ENCODE results near the gene FOXS1.

Gene FOXS1

DNA sequence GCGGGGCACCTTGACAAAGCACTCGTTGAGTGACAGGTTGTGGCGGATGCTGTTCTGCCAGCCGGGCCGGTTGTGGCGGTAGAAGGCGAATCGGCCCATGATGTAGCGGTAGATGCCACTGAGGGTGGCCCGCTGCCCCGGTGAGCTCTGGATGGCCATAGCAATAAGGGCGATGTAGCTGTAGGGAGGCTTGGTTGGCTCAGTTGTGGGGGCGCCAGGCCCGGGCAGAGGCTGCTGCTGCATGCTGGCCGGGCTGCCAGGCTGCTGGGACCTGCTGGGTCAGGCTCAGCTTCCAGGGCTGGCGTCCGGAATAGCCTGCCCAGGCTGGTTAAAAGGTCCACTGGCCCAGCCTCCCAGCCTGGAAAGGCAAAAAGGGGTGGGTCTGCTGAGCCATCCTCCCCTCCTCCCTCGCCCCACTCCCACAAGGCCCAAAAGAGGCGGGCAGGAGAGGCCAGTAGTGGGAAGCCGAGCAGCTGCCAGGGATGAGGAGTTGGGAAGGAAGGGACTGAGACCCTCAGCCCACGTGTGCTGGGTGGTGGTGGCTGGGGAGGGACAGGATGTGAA lies at the start of gene FOXS1:
FOXS1 (minus strand) TSS at position 305 of the 564 bp plus-strand sequence; CDS start at position 243, 62 bp downstream.
- DNase-seq (ENCODE audit: low read depth) = no peak

DNA sequence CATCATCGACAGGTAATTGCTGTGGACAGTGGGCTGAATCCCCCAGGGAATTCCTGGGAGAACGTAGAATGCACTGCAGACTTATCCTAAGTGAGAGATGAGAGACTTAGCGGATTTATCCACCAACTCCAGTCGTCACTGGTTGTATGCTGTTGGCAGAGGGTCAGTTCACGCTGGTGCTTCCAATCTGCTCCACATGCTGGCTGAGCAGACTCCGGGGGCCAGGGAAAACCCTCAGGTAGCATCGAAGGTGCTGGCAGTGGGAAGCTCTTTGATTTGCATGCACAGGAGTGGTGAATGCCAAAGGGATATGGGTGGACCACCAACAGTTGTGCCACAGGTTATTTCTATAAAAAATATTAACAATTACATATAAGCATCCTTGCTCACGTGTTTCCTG lies 45.2 kb upstream of the FOXS1 start:
- no peak for DNase-seq (ENCODE audit: low read depth)

DNA sequence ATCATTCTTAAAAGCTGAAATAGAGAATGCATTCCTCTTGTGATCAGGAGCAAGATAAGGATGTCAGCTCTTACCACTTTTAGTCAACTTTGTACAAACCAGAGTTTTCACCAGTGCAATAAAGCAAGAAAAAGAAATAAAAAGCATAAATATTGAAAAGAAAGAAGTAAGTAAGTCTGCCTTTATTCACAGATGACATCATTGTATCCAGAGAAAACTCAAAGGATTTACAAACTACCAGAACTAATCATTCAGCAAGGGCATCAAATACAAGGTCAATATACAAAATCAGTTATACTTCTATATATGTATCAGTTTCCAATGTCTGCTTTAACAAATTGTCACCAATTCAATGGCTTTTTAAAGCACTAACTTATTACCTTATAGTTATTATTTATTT lies 38.4 kb upstream of the FOXS1 start:
- no peak for DNase-seq (ENCODE audit: low read depth)

DNA sequence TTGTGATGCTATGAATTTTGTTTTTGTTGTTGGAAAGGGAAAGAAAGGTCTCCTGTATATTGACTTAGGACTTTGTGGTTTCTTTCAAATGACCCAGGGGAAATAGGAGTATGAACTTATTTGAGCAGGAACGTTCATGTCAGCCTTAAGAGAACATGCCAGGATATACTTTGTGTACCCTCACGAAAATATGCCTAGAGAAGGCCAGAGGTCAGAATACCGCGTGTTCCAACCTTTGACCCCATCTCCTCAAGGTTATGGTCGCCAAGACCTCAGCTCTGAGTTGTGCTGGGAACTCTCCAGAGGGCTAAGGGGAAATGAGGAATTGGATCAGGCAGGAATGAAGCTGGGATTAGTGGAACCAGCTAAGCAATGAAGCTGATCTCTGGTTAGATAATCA lies 36.5 kb upstream of the FOXS1 start:
- no peak for DNase-seq (ENCODE audit: low read depth)

DNA sequence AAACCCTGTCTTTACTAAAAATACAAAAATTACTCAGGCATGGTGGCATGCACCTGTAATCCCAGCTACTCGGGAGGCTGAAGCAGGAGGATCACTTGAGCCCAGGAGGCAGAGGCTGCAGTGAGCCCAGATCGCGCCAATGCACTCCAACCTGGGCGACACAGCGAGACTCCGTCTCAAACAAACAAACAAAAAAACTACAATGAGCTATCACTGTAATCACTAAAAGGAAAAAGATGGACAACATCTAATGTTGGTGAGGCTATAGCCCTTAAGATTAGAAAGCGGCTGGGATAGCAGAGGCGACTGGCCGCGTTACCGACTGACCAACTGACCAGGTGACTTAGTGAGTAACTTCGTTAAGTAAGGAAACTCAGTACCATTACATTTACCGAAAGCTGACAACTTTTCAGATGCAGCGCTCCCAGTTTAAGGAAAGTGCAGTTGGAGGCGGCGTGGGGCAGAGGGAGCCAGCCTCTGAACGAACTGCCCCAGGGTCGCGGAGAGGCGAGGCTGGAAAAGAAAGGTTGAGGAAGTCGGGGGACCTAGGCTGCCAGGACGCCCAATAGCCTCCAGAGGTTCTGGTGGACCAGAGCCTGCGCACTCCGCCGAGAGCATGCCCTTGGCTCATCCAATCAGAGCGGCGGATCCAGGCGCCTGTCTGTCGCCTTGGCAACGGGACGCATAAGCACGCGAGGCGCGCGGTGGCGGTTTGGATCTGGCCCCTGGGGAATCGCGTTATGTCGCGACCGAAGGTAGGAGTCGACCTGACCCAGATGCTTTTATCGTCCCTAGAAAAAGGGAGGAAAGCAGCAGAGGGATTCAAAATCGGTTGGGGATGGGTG lies 34.0 kb upstream of the FOXS1 start:
- DNase-seq (ENCODE audit: low read depth) = peak; percentile 78

DNA sequence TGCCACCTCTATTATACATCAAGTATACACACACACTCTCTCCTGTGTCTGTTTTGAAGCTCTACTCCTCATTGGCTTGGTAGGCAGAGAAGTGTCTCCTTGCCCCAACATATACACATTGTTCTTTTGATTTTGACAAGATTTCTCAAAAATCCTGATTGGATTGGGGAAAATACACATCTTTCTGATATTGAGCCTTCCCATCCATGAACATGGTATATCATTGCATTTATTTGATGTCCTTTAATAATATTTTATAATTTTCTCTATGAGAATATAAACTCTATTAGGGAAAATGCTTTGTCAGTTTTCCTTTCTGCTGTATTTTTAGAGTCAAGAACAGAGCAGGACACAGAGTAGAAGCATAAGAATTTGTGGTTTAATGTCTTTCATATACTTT lies 32.3 kb upstream of the FOXS1 start:
- no peak for DNase-seq (ENCODE audit: low read depth)

DNA sequence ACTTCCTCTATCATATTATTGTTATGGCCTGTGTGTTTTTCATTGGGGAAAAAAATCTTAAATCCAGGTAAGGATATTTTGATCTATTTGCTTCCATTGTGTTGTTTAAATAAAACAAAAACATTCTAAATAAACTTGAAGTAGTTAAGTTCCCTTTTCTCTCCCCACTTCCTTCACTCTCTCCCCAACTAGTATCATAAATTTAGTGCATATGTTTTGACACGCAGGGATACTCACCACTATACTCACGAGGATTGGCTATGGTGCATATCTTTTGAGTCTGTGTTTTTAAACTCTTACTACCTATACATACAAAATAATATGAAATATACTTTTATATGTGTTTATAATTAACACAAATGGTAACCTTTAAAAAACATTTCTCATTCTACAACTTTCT lies 30.3 kb upstream of the FOXS1 start:
- DNase-seq (ENCODE audit: low read depth) = no peak

DNA sequence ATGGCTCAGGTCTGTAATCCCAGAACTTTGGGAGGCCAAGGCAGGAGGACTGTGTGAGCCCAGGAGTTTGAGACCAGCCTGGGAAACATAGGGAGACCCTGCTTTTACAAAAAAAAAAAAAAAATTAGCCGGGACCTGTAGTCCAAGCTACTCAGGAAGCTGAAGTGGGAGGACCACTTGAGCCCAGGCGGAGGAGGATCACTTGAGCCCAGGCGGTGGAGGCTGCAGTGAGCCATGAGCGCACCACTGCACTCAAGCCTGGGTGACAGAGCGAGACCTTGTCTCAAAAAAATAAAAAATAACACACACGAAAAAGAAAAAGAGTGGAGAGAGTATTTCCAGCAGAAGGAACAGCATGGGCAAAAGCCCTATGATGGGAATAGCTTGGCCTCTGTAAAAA lies 27.0 kb upstream of the FOXS1 start:
- DNase-seq (ENCODE audit: low read depth) = no peak

DNA sequence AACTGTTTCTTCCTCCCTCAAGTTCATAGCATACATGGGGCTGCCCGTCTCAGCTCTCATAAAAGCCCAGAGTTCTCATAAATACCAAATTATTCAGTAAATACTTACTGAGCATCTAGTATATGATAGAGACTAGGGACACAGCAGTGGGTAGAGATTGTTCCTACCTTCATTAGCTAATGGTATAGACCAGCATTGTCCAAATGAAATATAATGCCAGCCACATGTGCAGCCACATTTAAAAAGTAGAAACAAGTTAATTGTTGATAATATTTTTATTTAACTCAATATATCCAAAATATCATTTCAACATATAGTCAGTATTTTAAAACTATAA lies 26.2 kb upstream of the FOXS1 start:
- no peak for DNase-seq (ENCODE audit: low read depth)

DNA sequence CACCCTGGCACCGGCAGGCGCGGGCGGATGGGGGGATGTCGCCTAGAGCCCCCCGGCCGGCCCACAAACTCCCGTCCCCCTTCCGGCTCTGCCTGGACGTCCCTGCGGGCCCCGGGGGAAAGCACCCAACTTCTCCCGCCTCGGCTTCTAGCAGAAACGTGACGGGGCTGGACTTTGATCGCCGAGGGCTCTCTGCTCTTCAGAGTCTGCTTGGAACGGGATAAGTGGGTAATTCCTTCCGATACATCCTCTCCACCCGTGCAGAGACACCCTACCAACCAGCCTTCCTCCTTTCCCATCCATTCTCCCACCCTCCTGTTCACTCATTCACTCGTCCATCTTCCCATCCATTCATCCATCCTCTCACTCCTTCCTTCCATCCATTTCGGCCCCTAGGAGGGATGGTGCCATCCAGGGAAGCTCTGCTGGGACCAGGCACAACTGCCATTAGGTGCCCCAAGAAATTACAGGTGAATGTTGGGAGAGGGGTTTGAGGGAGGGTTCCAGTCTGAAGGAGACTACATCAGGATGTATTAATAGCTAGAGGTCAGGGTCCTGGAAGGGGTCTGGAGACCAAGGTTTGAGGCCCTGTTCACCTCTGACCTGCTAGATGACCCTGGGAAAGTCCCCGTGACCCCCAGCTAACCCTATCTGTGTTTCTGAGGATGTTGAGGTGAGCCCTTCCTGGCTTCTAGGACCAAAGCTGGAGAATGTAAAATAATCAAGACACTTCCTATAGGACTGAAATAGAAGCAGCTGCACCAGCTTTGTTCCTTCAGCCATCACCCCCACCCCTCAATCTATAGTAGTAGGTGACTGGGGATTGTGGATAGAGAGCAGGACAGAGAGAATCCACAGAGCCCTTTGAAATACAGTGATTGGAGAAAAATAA lies 25.6 kb upstream of the FOXS1 start:
- DNase-seq (ENCODE audit: low read depth) = no peak

DNA sequence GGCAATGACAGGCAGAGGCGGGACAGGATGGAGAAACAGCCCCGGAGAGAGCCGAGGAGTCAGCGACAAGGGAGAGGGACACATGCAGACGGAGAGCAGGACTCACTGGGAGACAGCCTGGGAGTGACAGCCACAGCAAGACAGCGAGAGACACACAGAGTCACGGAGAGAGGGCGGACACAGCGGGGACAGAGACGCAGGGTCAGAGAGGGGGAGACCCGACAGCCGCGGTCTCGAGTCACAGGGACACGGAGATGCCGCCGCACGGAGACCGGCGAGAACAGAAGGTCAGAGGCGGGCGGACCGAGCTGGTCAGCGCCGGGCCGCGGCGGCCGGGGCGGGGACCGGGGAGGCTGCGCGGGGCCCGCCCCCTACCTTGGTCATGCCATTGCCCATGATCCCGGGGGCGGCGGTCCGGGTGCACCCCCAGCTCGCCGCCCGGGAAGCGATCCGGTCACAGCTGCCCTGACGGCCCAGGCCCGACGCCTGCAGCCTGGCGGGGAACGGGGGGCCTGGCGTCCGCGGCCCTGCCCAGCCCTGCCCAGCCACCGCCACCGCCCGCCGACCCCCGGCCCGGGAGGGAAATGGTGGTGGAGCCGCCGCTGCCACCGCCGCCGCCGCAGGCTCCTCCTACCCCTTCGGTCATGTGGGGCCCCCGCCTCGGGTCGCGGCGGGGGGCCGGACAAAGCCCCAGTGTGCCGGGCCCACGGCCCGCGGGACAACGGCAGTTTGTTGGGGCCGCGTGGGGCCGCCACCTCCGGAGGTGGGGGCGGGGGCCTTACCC lies 24.7 kb upstream of the FOXS1 start, which contains the start of the genes DUSP15 and TTLL9:
DUSP15 (minus strand) TSS at position 586 of the 784 bp plus-strand sequence; CDS start at position 396, 190 bp downstream.
TTLL9 (plus strand) TSS at position 693 of the 784 bp plus-strand sequence. CDS start 493 bp downstream, outside the sequence.
- no peak for DNase-seq (ENCODE audit: low read depth)

DNA sequence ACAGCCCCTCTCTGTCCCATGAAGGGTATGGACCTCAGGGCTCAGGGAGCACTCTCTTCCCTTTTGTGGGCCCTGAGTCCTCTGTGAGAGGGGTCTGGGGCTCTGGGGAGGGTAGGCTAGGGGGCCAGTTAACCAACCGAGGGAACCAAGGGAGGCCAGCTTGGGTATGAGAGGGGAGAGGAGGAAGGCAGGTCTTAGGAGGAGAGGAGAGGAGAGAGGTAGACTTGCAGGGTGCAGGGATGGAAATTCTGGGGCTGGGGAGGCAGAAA lies 24.2 kb upstream of the FOXS1 start:
- DNase-seq (ENCODE audit: low read depth) = no peak

DNA sequence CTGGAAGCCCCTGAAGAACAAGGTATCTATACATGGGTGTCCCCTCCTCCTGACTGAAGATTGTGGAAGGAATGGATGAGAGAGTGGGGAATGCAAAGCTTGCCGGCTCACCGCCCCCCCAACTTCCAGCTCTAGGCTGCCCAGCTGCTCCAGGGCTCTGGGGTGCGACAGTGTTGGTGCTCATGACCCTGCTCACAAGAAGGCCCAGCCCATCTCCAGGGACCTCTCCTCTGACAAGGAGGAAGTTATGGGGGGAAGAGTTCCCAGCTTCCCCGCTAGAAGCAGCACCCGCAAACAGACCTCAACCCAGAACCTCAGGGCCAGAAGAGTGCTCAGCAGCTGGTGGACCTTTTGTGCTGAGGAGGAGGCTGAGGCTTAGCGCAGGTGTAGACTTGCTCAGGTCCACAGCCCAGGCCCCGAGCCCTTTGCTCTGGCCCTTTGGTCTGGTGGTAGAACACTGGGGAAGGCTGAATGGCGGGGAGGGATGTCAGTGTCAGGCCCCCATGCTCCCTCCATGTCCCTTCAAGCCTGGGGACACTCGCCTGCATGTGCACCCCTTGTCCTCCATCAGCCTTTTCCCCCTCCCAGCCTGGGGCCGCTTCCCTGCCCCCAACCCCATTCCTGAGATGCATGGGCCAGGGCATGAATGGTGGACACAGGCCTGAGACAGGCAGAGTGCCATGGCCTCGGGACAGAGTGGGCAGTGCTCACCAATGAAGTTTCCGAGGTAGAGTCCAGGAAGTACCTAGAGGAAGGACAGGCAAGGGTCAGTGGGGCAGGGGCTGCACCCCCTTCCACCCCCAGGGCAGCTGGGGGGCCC lies 23.7 kb upstream of the FOXS1 start:
- no peak for DNase-seq (ENCODE audit: low read depth)

DNA sequence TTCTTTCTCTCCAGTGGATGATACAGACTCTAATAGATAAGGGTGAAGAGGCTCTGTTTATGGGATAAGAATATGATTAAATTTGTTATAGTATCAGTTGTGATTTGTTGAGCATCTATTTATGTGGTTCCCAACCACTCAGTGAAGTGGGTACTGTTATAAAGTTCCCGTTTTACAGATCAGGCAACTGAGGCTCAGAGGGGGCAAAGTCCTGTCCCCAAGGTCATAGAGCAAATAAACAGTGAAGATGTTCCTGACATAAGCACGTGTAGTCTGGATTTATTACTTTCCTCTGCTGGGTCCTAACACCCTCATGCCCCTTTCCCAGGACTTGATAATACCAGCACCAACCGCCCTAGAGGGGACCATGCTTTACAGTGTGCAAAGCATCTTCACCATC lies 20.8 kb upstream of the FOXS1 start:
- DNase-seq (ENCODE audit: low read depth) = no peak

DNA sequence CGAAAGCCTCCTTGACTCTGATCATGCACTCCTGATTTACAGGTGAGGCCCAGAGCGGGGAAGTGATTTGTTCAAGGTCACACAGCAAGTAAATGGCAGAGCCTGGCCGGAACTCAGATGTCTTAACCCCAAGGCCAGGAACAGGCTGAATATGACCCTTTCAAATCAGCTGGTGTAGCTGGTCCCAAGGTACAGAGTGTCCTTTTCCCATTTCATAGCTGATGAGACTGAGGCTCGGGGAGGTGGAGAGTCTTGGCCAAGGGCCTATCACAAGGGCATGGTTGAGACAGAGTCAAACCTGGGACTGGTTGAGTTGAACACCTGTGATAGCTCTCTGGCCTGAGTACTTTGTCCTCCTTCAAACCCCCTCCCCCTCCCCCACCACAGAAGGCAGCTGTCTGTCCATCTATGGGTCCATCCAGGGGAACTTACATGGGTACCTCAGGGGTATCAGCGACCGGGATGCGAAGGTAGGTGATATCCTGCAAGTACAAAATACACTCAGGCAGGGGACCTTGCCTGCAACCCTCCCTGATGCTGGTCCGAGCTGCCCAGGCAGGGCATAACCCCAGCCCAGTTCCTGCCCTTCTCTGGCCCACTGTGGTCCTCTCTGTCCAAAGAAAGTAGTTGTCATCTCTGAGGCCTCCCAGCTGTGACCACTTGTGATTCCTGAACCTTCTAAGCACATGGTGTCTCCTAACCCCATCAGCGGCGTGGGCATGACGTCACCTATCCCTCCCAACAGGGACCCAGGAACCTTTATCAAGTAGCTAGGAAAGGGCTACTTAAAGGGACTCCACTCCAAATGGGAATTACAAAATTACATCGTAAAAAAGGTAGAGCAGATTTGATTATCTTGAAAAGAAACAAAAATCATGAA lies 19.4 kb upstream of the FOXS1 start:
- DNase-seq (ENCODE audit: low read depth) = no peak

DNA sequence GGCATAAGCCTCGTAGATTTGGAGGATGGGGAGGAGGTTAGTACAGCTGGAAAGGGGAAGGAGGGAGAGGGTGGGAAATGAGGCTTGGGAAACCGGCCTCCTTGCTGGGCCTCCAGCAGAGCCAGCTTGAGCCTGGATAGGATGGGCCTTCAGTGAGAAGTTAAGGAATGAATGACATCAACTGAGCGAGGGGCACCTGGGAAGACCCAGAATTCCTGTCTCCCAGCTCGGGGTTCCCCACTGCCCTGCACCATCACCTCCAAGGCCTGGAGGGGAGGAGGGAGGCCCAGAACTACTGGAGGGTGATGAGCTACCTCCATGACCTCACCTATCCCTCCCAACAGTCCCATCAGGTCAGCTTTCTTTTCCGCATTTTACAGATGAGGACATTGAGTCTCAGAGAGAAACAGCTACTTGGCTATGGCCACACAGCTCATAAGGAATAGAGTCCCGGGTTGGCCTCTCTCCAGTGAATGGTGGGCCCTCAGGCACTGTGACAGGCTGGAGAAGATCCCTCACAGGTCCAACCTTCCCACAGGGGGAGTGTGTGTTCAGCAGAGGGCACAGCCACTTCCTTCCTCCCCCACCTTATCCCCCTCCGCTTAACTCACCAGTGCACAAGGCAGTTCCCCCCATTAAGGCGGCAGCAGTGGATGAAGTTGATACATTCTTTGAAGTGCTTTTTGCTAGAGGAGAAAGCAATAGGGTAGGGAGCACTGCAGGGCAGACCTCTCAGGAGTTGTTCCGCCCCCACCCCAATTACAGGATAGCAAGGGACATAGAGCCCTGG lies 18.1 kb upstream of the FOXS1 start:
- DNase-seq (ENCODE audit: low read depth) = no peak

DNA sequence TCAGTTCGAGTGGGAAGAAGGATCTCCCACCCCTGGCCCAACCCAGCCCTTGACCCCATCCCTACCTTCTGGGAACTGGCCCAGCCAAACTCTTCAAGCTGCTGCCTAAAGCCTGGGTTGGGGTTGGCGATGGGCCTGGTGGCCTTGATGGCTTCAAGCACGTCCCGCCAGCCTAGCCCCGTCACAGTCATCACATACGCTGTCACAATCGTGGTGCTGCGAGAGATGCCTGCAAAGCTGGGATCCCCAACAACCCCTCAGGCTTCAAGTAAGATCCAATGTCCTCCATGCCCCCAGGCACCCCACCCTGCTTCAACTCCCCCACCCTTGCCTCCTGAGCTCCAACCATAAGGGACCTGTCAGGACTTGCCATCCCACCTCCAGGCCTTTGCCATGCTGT lies 17.1 kb upstream of the FOXS1 start:
- DNase-seq (ENCODE audit: low read depth) = no peak

DNA sequence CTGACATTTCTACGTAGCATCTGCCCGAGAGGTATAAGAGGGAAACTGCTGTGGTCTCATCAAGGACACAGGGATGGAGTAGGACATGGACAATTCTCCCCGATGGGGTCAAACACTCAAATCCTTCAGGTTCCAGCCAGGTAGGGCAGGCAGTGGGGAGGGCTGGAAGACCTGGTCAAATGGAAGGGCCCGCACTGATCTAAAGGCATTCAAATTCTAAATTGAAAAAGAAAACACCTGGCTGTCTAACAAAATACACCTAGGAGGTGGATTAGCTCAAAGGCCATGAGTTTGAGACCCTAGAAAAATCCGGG lies 16.7 kb upstream of the FOXS1 start:
- no peak for DNase-seq (ENCODE audit: low read depth)

DNA sequence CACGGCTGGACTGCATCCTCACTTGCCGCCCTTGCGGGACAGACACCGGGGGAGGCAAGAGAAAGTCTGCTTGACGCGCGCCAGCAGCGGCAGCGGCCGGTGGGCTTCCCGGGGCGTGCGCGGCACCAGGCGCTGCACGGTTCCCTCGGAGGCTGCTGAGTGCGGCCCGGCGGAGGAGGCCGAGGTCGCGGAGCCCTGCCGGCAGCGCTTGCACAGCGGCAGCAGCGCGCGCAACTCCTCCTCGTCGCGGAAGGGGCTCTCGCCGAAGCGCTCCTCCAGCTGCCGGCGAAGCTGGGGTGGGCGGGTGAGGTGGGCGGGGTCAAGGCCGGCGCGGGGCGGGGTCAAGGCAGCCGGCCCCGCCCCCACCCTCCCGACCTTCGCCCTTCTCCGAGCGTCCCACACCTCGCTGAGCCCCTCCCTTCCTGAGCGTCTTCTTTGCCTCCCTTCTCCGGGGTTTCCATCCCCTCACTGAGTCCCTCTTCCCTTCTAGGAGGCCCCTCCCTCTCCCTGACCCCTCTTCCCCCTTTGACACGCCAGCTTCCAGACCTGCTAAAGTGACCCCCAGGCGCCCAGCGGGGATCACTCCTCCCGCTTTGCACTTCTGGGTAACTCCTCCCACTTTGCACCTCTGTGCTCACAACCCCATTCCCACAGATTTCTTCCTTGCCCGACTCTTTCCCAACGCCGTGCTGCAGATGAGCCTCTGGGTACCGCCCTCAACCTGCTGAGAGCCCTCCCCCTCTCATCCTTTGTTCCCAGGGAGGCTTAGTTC lies 16.2 kb upstream of the FOXS1 start:
- peak; percentile 65 for DNase-seq (ENCODE audit: low read depth)
